Neural cell (in vitro differentiated cells): Measurements from ENCODE around the gene APBA2. TPM values are rescaled to one million over a fixed set of nuclear protein-coding genes. Genes with fewer than 3 reads are reported as not detected.

Source experiments
- H2AFZ ChIP-seq: fragments of 200-600, 300-800 bp; sonication (generic), shearing (Covaris generic); 2 replicates; pipeline ENCODE4 v1.6.0; 2014; ENCODE audit warnings: low read depth, mild to moderate bottlenecking, antibody characterized with exemption, low read length, moderate library complexity
- H3F3A ChIP-seq: fragments of 200-600 bp; shearing (Covaris generic); 2 replicates; pipeline ENCODE4 v1.6.1; 2016; ENCODE audit warnings: mild to moderate bottlenecking, moderate library complexity, mixed read lengths, antibody characterized with exemption, low read length; ENCODE audit not compliant: insufficient read depth, poor library complexity, severe bottlenecking
- H3K27ac ChIP-seq: fragments of 200-600, 300-800 bp; sonication (generic), shearing (Covaris generic); 2 replicates; pipeline ENCODE4 v1.5.1; 2014; ENCODE audit warnings: mild to moderate bottlenecking, low read length, moderate library complexity
- H3K27me3 ChIP-seq: fragments of 300-800, 200-600 bp; sonication (generic), shearing (Covaris generic); 2 replicates; pipeline ENCODE4 v1.6.0; 2014; ENCODE audit warnings: mild to moderate bottlenecking, low read depth, low read length, moderate library complexity; ENCODE audit not compliant: insufficient read depth
- H3K36me3 ChIP-seq: fragments of 300-800, 200-600 bp; sonication (generic), shearing (Covaris generic); 2 replicates; pipeline ENCODE4 v1.5.1; 2014; ENCODE audit warnings: mild to moderate bottlenecking, antibody characterized with exemption, low read length, moderate library complexity; ENCODE audit not compliant: insufficient read depth
- H3K4me2 ChIP-seq: fragments of 300-800, 200-600 bp; sonication (generic), shearing (Covaris generic); 2 replicates; pipeline ENCODE4 v1.6.0; 2014; ENCODE audit warnings: mild to moderate bottlenecking, low read length
- H3K4me3 ChIP-seq: fragments of 300-800, 200-600 bp; sonication (generic), shearing (Covaris generic); 2 replicates; pipeline ENCODE4 v1.5.1; 2014; ENCODE audit warnings: mild to moderate bottlenecking, low read length, moderate library complexity
- H3K79me2 ChIP-seq: fragments of 200-600 bp; shearing (Covaris generic); replicated peaks from 2 replicates; pipeline ENCODE4 v1.6.0; 2014; ENCODE audit warnings: mild to moderate bottlenecking, low read length, moderate library complexity; ENCODE audit not compliant: insufficient read depth
- H3K9ac ChIP-seq: fragments of 300-800, 200-600 bp; sonication (generic), shearing (Covaris generic); 2 replicates; pipeline ENCODE4 v1.6.1; 2016; ENCODE audit warnings: mild to moderate bottlenecking, low read length, mixed read lengths
- H3K9me2 ChIP-seq: fragments of 200-600 bp; shearing (Covaris generic); 2 replicates; pipeline ENCODE4 v1.6.1; 2016; ENCODE audit warnings: mild to moderate bottlenecking, low read length, mixed read lengths; ENCODE audit not compliant: insufficient read depth
- H3K9me3 ChIP-seq: fragments of 200-600, 300-800 bp; sonication (generic), shearing (Covaris generic); 2 replicates; pipeline ENCODE4 v1.6.1; 2016; ENCODE audit warnings: mild to moderate bottlenecking, mixed run types, low read length, moderate library complexity, mixed read lengths
- H4K20me1 ChIP-seq: fragments of 200-600 bp; shearing (Covaris generic); 2 replicates; pipeline ENCODE4 v1.6.1; 2016; ENCODE audit warnings: mild to moderate bottlenecking, mixed run types; ENCODE audit not compliant: insufficient read depth
- CTCF ChIP-seq: fragments of 450-650 bp; IDR thresholded peaks from 2 replicates; pipeline ENCODE4 v1.5.1; 2014; ENCODE audit warnings: antibody characterized with exemption, mild to moderate bottlenecking, moderate library complexity; ENCODE audit not compliant: poor library complexity, severe bottlenecking
- EP300 ChIP-seq: fragments of 450-650 bp; conservative IDR thresholded peaks from 2 replicates; pipeline ENCODE4 v1.6.1; 2014; ENCODE audit warnings: antibody characterized with exemption, mild to moderate bottlenecking, moderate library complexity; ENCODE audit not compliant: poor library complexity, severe bottlenecking
- EZH2 ChIP-seq: fragments of 200-600, 300-800 bp; shearing (Covaris generic), sonication (generic); IDR thresholded peaks from 2 replicates; pipeline ENCODE4 v1.6.1; 2014; ENCODE audit warnings: antibody characterized with exemption, low read length, borderline replicate concordance, mild to moderate bottlenecking; ENCODE audit not compliant: insufficient read depth, poor library complexity, severe bottlenecking
- MXI1 ChIP-seq: fragments of 450-650 bp; conservative IDR thresholded peaks from 2 replicates; pipeline ENCODE4 v1.6.1; 2014; ENCODE audit warnings: antibody characterized with exemption, mild to moderate bottlenecking; ENCODE audit not compliant: poor library complexity, severe bottlenecking
- POLR2AphosphoS5 ChIP-seq: IDR thresholded peaks from 2 replicates; pipeline ENCODE4 v1.6.1; 2012
- RAD21 ChIP-seq: fragments of 450-650 bp; conservative IDR thresholded peaks from 2 replicates; pipeline ENCODE4 v1.6.1; 2014; ENCODE audit warnings: antibody characterized with exemption, mild to moderate bottlenecking, moderate library complexity
- REST ChIP-seq: IDR thresholded peaks from 2 replicates; pipeline ENCODE4 v1.6.1; 2012; ENCODE audit warnings: borderline replicate concordance
- SMC3 ChIP-seq: fragments of 450-650 bp; conservative IDR thresholded peaks from 2 replicates; pipeline ENCODE4 v1.6.1; 2014; ENCODE audit warnings: antibody characterized with exemption, mild to moderate bottlenecking, moderate library complexity; ENCODE audit not compliant: poor library complexity
- TAF1 ChIP-seq: IDR thresholded peaks from 2 replicates; pipeline ENCODE4 v1.6.1; 2012; ENCODE audit warnings: low read depth
- polyA plus RNA-seq: library from polyadenylated mRNA; depleted of rRNA; stranded (reverse); fragments of >200 nt; gene quantifications from 2 replicates; pipeline ENCODE4 v1.2.3, GENCODE V29; 2014

APBA2 gene
- polyA plus RNA-seq, 1 donor from 2014 or later: 134 TPM

DNA sequence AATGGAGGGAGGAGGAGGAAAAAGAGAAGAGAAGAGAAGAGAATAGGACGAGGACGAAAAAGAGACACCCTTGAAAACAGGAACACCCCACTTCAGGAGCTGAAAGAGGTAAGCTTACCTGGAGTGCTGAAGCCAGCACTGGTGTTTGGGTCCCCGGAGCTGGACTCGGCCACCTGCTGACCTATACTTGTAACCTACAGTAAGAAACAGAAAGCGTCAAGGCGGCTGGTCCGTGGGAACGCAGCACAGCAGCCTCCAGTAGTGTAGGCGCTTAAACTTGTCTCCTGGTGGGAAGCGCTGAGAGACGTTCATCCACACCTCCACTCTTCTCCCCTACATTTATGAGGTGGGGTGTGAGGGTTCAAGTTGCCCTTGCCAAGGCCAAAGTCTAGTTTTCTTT lies 242.9 kb downstream of the APBA2 start:
- Histone ChIP-seq H3K9ac (no peak overlapping the region), H3K79me2 (no peaks in the 10 kb centered on the region), H3K27ac (no peak overlapping the region), H3K9me3 (no peaks in the 10 kb centered on the region), H3F3A (no peaks in the 10 kb centered on the region), H3K27me3 (no peaks in the 10 kb centered on the region), H3K4me2 (no peak overlapping the region), H3K36me3 (no peaks in the 10 kb centered on the region), H4K20me1 (no peaks in the 10 kb centered on the region), H2AFZ (no peak overlapping the region), H3K9me2 (no peaks in the 10 kb centered on the region), H3K4me3 (no peak overlapping the region)
- TF ChIP-seq SMC3 (no peak), REST (no peak), CTCF (no peak), EP300 (no peak), RAD21 (no peak), TAF1 (no peak), POLR2AphosphoS5 (no peak), MXI1 (no peak), EZH2 (no peak)

- Histone ChIP-seq H3K9ac (no peak overlapping the region), H3K9me2 (no peaks in the 10 kb centered on the region), H3K9me3 (no peaks in the 10 kb centered on the region), H3K27me3 (no peaks in the 10 kb centered on the region), H3K79me2 (no peaks in the 10 kb centered on the region), H3F3A (no peaks in the 10 kb centered on the region), H2AFZ (no peak overlapping the region), H3K27ac (no peak overlapping the region), H3K4me2 (no peak overlapping the region), H4K20me1 (no peaks in the 10 kb centered on the region), H3K4me3 (no peak overlapping the region), H3K36me3 (no peaks in the 10 kb centered on the region)
- TF ChIP-seq TAF1 (no peak), POLR2AphosphoS5 (no peak), EZH2 (no peak), SMC3 (no peak), MXI1 (no peak), EP300 (no peak), RAD21 (no peak), CTCF (no peak), REST (no peak)
Measured at GRCh38 chr15:29129221-29129620, 243.4 kb downstream of the APBA2 start.
